K562 (cell line): ENCODE data around the gene ZDHHC12. TPM values are rescaled to one million over a fixed set of nuclear protein-coding genes. Genes with fewer than 3 reads are reported as not detected.

ENCODE experiments used
- ARID1B ChIP-seq: fragments of 450-650 bp; IDR thresholded peaks from 2 replicates; pipeline ENCODE4 v1.6.1; 2016; ENCODE audit warnings: antibody characterized with exemption, mild to moderate bottlenecking, inconsistent platforms
- ARID2 ChIP-seq: fragments of 450-650 bp; IDR thresholded peaks from 2 replicates; pipeline ENCODE4 v1.6.1; 2017; ENCODE audit warnings: antibody characterized with exemption, mild to moderate bottlenecking
- BCOR ChIP-seq: fragments of 450-650 bp; IDR thresholded peaks from 2 replicates; pipeline ENCODE4 v1.6.1; 2016
- CBFA2T2 ChIP-seq: fragments of 450-650 bp; conservative IDR thresholded peaks from 2 replicates; pipeline ENCODE4 v1.6.1; 2017; ENCODE audit warnings: mild to moderate bottlenecking
- DIDO1 ChIP-seq: fragments of 450-650 bp; IDR thresholded peaks from 2 replicates; pipeline ENCODE4 v1.6.1; 2016; ENCODE audit warnings: low read depth, missing biosample characterization, missing genetic modification characterization
- GATAD2A ChIP-seq: fragments of 450-650 bp; IDR thresholded peaks from 2 replicates; pipeline ENCODE4 v1.6.1; 2017
- GTF2F1 ChIP-seq: IDR thresholded peaks from 2 replicates; pipeline ENCODE4 v1.6.1; 2011; ENCODE audit warnings: low read depth, low read length, improper control_type of control experiment
- HCFC1 ChIP-seq: IDR thresholded peaks from 2 replicates; pipeline ENCODE4 v1.6.1; 2012; ENCODE audit warnings: low read depth, low read length, improper control_type of control experiment
- HOMEZ ChIP-seq: fragments of 250-450 bp; sonication (Bioruptor Pico); IDR thresholded peaks from 2 replicates; pipeline ENCODE4 v1.4.0; 2020; ENCODE audit warnings: mild to moderate bottlenecking, moderate library complexity
- ILF3 ChIP-seq: fragments of 450-650 bp; IDR thresholded peaks from 2 replicates; pipeline ENCODE4 v1.6.1; 2018; ENCODE audit warnings: antibody characterized with exemption, mild to moderate bottlenecking, moderate library complexity, borderline replicate concordance
- KLF13 ChIP-seq: fragments of 450-650 bp; IDR thresholded peaks from 2 replicates; pipeline ENCODE4 v1.6.1; 2016; ENCODE audit warnings: missing genetic modification characterization, low read depth, mild to moderate bottlenecking, missing compliant biosample characterization, moderate library complexity, borderline replicate concordance
- NONO ChIP-seq, 2 experiments: fragments of 200-400 bp in 1 of 2; fragments of 450-650 bp in 1 of 2; formaldehyde crosslinking in 1 of 2; IDR thresholded peaks; 2 replicates each; pipeline ENCODE4 v1.6.1; 2017; ENCODE audit warnings: low read depth in 2 of 2, mild to moderate bottlenecking in 2 of 2, moderate library complexity in 2 of 2, low read length in 1 of 2
- NRF1 ChIP-seq, 2 experiments: fragments of 450-650 bp; IDR thresholded peaks in 1 of 2; conservative IDR thresholded peaks in 1 of 2; 2 replicates each; pipeline ENCODE4 v1.6.1; 2014; ENCODE audit warnings: mild to moderate bottlenecking in 2 of 2
- PRMT5 ChIP-seq: sonication (generic); formaldehyde crosslinking; IDR thresholded peaks from 2 replicates; pipeline ENCODE4 v1.5.0; 2020; ENCODE audit warnings: missing genetic modification reagents
- RAD21 ChIP-seq, 2 experiments: fragments of 250-450 bp in 1 of 2; fragments of 450-650 bp in 1 of 2; sonication (Bioruptor Pico) in 1 of 2; formaldehyde crosslinking in 1 of 2; IDR thresholded peaks in 1 of 2; conservative IDR thresholded peaks in 1 of 2; 2 replicates each; pipeline versions ENCODE4 v1.4.0 to v1.8.0; 2020 to 2022; ENCODE audit warnings: mild to moderate bottlenecking in 2 of 2, moderate library complexity in 1 of 2
- RFX1 ChIP-seq: fragments of 450-650 bp; IDR thresholded peaks from 2 replicates; pipeline ENCODE4 v1.6.1; 2016; ENCODE audit warnings: mild to moderate bottlenecking, moderate library complexity
- RFX5 ChIP-seq: IDR thresholded peaks from 2 replicates; pipeline ENCODE4 v1.6.1; 2011; ENCODE audit warnings: low read depth, mild to moderate bottlenecking, improper control_type of control experiment, low read length
- SIN3B ChIP-seq: fragments of 450-650 bp; IDR thresholded peaks from 2 replicates; pipeline ENCODE4 v1.6.1; 2017; ENCODE audit warnings: low read depth, mild to moderate bottlenecking, moderate library complexity
- STAT6 ChIP-seq: sonication (generic); formaldehyde crosslinking; IDR thresholded peaks from 2 replicates; pipeline ENCODE4 v1.8.1; 2023; ENCODE audit warnings: mild to moderate bottlenecking, missing genetic modification reagents
- U2AF1 ChIP-seq: fragments of 200-400 bp; formaldehyde crosslinking; optimal IDR thresholded peaks from 2 replicates; pipeline ENCODE3; 2017; ENCODE audit warnings: mild to moderate bottlenecking, low read depth, low read length, moderate library complexity
- ZBTB9 ChIP-seq: fragments of 450-650 bp; formaldehyde crosslinking; IDR thresholded peaks from 2 replicates; pipeline ENCODE4 v1.4.0; 2020; ENCODE audit warnings: mild to moderate bottlenecking, moderate library complexity
- ZNF311 ChIP-seq: fragments of 250-450 bp; sonication (Bioruptor Pico); IDR thresholded peaks from 2 replicates; pipeline ENCODE4 v1.4.0; 2020; ENCODE audit warnings: mild to moderate bottlenecking, moderate library complexity
- ZNF41 ChIP-seq: fragments of 250-450 bp; sonication (Bioruptor Pico); conservative IDR thresholded peaks from 2 replicates; pipeline ENCODE4 v1.4.0; 2020; ENCODE audit warnings: mild to moderate bottlenecking
- ZNF79 ChIP-seq: fragments of 250-450 bp; sonication (Bioruptor Pico); IDR thresholded peaks from 2 replicates; pipeline ENCODE4 v1.4.0; 2020; ENCODE audit warnings: low read depth, mild to moderate bottlenecking, moderate library complexity
- polyA plus RNA-seq, 8 experiments: library from polyadenylated mRNA; depleted of rRNA in 4 of 8; stranded (reverse) in 5 of 8; unstranded in 3 of 8; fragments of >200 nt; fragmentation: Nextera tagmentation in 2 of 8; fragmentation: Illumina TruSeq in 1 of 8; extraction: Ambion mirVana in 2 of 8; extraction: Trizol in 1 of 8; gene quantifications; 2 replicates each; pipeline versions ENCODE4 v1.2.1 to v1.2.3, GENCODE V29; 2011 to 2014; ENCODE audit warnings: inconsistent platforms in 1 of 8, missing spikeins in 1 of 8
- total RNA-seq, 7 experiments: library from RNA; depleted of rRNA in 6 of 7; stranded (reverse); fragments of >200 nt in 6 of 7; fragmentation: Illumina TruSeq in 2 of 7; extraction: Trizol in 2 of 7; gene quantifications; 2 replicates each; pipeline versions ENCODE4 v1.2.1 to v1.2.3, GENCODE V29; 2011 to 2021; ENCODE audit warnings: low replicate concordance in 1 of 7

ZDHHC12 gene
- total and polyA plus RNA-seq, 9 of the 15 experiments (the other 6 are each of a cell fraction or from before 2014, with no cell fraction given): 0.21 to 38.0 (median 13.8) TPM

GRCh38 chr9:128702445-128702948, 21.4 kb downstream of the ZDHHC12 start, which contains the start of gene PKN3 (continued):
- no peak for TF ChIP-seq ZNF79 (CRISPR knock-in tag)
- TF ChIP-seq CBFA2T2: no peak
- no peak for TF ChIP-seq DIDO1
- peak; percentile 42 for TF ChIP-seq HCFC1
- TF ChIP-seq GTF2F1: no peak
- peak; percentile 63; the same call in 1 of the 2 replicates for TF ChIP-seq SIN3B
- peak; percentile 44; the same call in 1 of the 2 replicates for TF ChIP-seq ARID1B
- TF ChIP-seq NRF1 (conservative IDR thresholded peaks at IDR 0.05 in 1 of 2, IDR thresholded peaks at IDR 0.05 in 1 of 2): peak; percentile 39 to 53
- TF ChIP-seq ZBTB9 (CRISPR knock-in tag): no peak
- TF ChIP-seq STAT6 (CRISPR knock-in tag): peak; percentile 73; the same call in 1 of the 2 replicates
- 0 out of 2 replicates have a peak, but pooled peaks have one; percentile 21 for TF ChIP-seq GATAD2A
- TF ChIP-seq HOMEZ (CRISPR knock-in tag): no peak
- TF ChIP-seq ZNF311 (CRISPR knock-in tag): no peak
- no peak for TF ChIP-seq RFX5
- TF ChIP-seq ARID2: 0 out of 2 replicates have a peak, but pooled peaks have one; percentile 35
- TF ChIP-seq ILF3: peak; percentile 90; the same call in 1 of the 2 replicates
- TF ChIP-seq NONO (IDR thresholded peaks at IDR 0.05; ENCODE audit: low read depth in 2 of 2, low read length in 1 of 2): peak; percentile 76 to 85
- TF ChIP-seq RAD21 (CRISPR knock-in tag; conservative IDR thresholded peaks at IDR 0.05 in 1 of 2, IDR thresholded peaks at IDR 0.05 in 1 of 2): peak; percentile 57 to 58
- 0 out of 2 replicates have a peak, but pooled peaks have one; percentile 6 for TF ChIP-seq BCOR
- no peak for TF ChIP-seq ZNF41 (CRISPR knock-in tag)
- 0 out of 2 replicates have a peak, but pooled peaks have one; percentile 34 for TF ChIP-seq KLF13 (tag)
- TF ChIP-seq U2AF1: peak; percentile 94
- no peak for TF ChIP-seq PRMT5
- TF ChIP-seq RFX1: no peak
